RWPE2 (cell line): ENCODE data around the gene DRC7.

Source experiments
- ATAC-seq: fragments of 200-7000 bp; cut with Tn5 transposase; 3 replicates; pipeline ENCODE4 v1.9.1; 2021; ENCODE audit warnings: low read depth
- DNase-seq: peaks from one replicate; pipeline ENCODE4 v3.0.0-alpha.2; 2020; ENCODE audit warnings: low spot score
- H3K27ac ChIP-seq: fragments of 450-650 bp; 2 replicates; pipeline ENCODE4 v1.5.1; 2017; ENCODE audit warnings: mild to moderate bottlenecking; ENCODE audit not compliant: poor library complexity, severe bottlenecking
- H3K27me3 ChIP-seq: fragments of 250-450 bp; sonication (Bioruptor Pico); 2 replicates; pipeline ENCODE4 v1.5.1; 2021; ENCODE audit warnings: mild to moderate bottlenecking, moderate library complexity; ENCODE audit not compliant: insufficient read depth, poor library complexity, severe bottlenecking
- H3K36me3 ChIP-seq: fragments of 250-450 bp; sonication (Bioruptor Pico); 2 replicates; pipeline ENCODE4 v1.5.1; 2020; ENCODE audit warnings: low read depth, mild to moderate bottlenecking, moderate library complexity
- H3K4me1 ChIP-seq: fragments of 250-450 bp; sonication (Bioruptor Pico); 2 replicates; pipeline ENCODE4 v1.5.1; 2021; ENCODE audit warnings: mild to moderate bottlenecking, moderate library complexity; ENCODE audit not compliant: insufficient read depth, poor library complexity, severe bottlenecking
- H3K4me3 ChIP-seq: fragments of 250-450 bp; sonication (Bioruptor Pico); 2 replicates; pipeline ENCODE4 v1.5.1; 2021; ENCODE audit warnings: mild to moderate bottlenecking, moderate library complexity; ENCODE audit not compliant: severe bottlenecking
- H3K9me3 ChIP-seq: fragments of 250-450 bp; sonication (Bioruptor Pico); 2 replicates; pipeline ENCODE4 v1.5.1; 2021; ENCODE audit warnings: mild to moderate bottlenecking, moderate library complexity; ENCODE audit not compliant: severe bottlenecking
- TF ChIP-seq, protein P1 (sequence below): fragments of 450-650 bp; IDR thresholded peaks from one replicate; pipeline ENCODE4 v1.5.1; 2017; ENCODE audit warnings: mild to moderate bottlenecking, moderate library complexity; ENCODE audit not compliant: poor library complexity, severe bottlenecking

The DRC7 gene

DNA sequence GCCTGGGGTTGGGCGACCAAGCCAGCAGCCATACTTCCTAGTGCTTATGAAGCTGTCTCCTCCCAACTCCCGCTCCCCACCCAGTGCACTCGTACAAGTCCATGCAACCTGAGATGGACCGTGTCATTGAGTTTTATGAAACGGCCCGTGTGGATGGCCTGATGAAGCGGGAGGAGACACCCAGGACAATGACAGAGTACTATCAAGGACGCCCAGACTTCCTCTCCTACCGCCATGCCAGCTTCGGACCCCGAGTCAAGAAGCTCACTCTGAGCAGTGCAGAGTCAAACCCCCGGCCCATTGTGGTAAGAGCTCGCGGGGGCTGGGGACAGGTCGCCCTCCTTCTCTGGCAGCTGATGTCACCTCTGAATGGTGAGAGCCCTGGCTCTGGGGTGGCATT lies 29.9 kb downstream of the DRC7 start:
- DNase-seq (no peak), ATAC-seq (no peak)
- Histone ChIP-seq H3K27ac (no peak overlapping the region), H3K36me3 (no peaks in the 10 kb centered on the region), H3K4me1 (no peaks in the 10 kb centered on the region), H3K27me3 (no peaks in the 10 kb centered on the region), H3K9me3 (no peaks in the 10 kb centered on the region), H3K4me3 (no peak overlapping the region)
- TF ChIP-seq, protein P1, sequence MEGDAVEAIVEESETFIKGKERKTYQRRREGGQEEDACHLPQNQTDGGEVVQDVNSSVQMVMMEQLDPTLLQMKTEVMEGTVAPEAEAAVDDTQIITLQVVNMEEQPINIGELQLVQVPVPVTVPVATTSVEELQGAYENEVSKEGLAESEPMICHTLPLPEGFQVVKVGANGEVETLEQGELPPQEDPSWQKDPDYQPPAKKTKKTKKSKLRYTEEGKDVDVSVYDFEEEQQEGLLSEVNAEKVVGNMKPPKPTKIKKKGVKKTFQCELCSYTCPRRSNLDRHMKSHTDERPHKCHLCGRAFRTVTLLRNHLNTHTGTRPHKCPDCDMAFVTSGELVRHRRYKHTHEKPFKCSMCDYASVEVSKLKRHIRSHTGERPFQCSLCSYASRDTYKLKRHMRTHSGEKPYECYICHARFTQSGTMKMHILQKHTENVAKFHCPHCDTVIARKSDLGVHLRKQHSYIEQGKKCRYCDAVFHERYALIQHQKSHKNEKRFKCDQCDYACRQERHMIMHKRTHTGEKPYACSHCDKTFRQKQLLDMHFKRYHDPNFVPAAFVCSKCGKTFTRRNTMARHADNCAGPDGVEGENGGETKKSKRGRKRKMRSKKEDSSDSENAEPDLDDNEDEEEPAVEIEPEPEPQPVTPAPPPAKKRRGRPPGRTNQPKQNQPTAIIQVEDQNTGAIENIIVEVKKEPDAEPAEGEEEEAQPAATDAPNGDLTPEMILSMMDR = no peak

DNA sequence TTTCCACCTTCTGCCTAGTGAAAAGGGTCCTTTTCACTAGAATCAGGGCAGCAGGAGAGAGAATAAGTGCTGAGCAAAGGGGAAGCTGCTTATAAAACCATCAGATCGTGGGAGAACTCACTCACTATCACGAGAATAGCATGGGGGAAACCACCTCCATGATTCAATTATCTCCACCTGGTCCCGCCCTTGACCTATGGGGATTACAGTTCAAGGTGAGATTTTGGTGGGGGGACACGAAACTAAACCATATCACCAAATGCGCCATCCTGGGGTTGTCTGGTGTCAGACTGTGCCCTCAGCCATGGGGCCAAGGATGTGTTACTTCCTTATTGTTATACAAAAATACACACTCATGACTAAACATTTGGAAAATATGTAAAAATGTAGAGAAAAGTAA lies 30.5 kb downstream of the DRC7 start:
- H3K9me3 ChIP-seq = no peaks in the 10 kb centered on the region
- ATAC-seq = no peak
- H3K27ac ChIP-seq = no peak overlapping the region
- H3K36me3 ChIP-seq = no peaks in the 10 kb centered on the region
- no peak overlapping the region for H3K4me3 ChIP-seq
- no peaks in the 10 kb centered on the region for H3K4me1 ChIP-seq
- DNase-seq = no peak
- H3K27me3 ChIP-seq = no peaks in the 10 kb centered on the region
- TF ChIP-seq, protein P1 = no peak

DNA sequence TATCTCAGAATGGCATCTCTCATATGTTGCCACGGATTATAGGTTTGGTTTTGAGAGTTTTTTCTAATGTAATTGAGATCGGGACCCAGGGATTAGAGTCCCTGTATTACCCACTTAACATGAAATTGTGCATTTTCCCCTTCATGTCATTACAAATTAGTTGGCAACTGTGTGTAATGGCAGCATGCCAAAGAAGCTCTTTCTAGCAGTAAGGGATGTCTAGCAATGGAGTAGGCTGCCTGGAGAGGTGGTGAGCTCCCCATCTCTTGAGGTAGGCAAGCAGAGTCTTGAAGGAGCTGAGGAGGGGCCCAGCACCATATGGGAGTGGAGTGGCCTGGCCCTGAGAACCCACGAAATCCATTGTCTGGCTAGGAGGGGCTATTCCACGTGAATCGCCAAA lies 30.9 kb downstream of the DRC7 start:
- TF ChIP-seq, protein P1 = no peak
- H3K9me3 ChIP-seq = no peaks in the 10 kb centered on the region

DNA sequence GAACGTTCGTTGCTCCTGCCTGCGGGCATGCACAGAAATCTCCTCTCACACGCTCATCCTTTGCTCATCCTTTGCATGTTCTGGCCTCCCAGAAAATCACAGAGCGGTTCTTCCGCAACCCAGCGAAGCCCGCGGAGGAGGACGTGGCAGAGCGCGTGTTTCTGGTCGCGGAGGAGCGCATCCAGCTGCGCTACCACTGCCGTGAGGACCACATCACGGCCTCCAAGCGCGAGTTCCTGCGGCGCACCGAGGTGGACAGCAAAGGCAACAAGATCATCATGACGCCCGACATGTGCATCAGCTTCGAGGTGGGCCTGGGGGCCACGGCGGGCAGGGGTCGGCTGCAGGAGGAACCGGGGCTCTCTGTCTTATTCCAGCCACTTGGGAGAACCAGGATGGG lies 31.4 kb downstream of the DRC7 start:
- Histone ChIP-seq H3K4me1 (no peaks in the 10 kb centered on the region), H3K27me3 (no peaks in the 10 kb centered on the region), H3K27ac (no peak overlapping the region), H3K9me3 (no peaks in the 10 kb centered on the region), H3K4me3 (no peak overlapping the region), H3K36me3 (no peaks in the 10 kb centered on the region)
- DNase-seq (no peak), ATAC-seq (no peak)
- TF ChIP-seq, protein P1 = no peak

More for the DNA sequence above, 30.9 kb downstream of the DRC7 start:
- no peak for ATAC-seq
- H3K36me3 ChIP-seq = no peaks in the 10 kb centered on the region
- H3K27me3 ChIP-seq = no peaks in the 10 kb centered on the region
- H3K4me3 ChIP-seq = no peak overlapping the region
- no peak overlapping the region for H3K27ac ChIP-seq
- no peak for DNase-seq
- no peaks in the 10 kb centered on the region for H3K4me1 ChIP-seq

DNA sequence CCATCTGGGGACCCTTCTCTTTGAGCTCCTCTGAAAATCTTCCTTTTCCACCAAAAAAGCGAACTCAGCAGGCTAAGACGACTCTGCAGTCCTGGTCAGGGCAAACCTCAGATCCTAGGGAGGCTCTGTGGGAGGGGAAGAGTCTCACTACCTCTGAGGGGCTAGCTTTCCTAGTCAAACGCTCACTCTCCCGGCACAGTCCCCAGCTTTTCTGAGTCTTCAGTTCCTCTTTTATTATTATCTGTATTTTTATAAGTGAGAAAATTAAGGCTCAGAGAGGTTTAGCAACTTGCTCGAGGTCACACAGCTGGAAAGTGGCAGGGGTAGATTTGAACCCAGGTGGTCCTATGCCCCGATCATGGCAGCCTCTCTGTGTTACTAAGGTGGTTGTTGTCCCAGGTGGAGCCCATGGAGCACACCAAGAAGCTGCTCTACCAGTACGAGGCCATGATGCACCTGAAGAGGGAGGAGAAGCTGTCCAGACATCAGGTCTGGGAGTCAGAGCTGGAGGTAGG lies 31.9 kb downstream of the DRC7 start:
- Histone ChIP-seq H3K4me3 (no peak overlapping the region), H3K36me3 (no peaks in the 10 kb centered on the region), H3K27me3 (no peaks in the 10 kb centered on the region), H3K9me3 (no peaks in the 10 kb centered on the region), H3K27ac (no peak overlapping the region), H3K4me1 (no peaks in the 10 kb centered on the region)
- TF ChIP-seq, protein P1 = no peak
- DNase-seq = no peak
- ATAC-seq = no peak
